ENCODE results near the gene TBXAS1.

The TBXAS1 gene

DNA sequence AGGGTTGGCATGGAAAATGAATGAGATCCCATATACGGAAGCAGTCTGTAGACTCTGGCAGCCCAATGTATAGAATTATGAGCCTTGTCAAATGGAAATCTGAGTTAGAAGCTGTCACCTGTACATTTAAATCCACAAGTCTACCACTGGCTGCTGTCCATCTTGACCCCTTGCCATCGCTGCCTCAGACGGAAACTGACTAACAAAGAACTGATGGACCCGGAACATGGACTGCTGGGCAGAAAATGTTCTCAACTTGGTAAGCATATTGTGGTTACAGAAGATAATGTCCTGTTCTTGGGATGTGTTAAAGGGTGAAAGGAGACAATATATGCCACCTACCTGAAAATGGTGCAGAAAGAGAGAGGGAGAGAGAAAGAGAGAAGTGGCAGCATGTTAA is 196.2 kb downstream of the TBXAS1 start:
- no peak for DNase-seq (ENCODE audit: low read depth)

DNA sequence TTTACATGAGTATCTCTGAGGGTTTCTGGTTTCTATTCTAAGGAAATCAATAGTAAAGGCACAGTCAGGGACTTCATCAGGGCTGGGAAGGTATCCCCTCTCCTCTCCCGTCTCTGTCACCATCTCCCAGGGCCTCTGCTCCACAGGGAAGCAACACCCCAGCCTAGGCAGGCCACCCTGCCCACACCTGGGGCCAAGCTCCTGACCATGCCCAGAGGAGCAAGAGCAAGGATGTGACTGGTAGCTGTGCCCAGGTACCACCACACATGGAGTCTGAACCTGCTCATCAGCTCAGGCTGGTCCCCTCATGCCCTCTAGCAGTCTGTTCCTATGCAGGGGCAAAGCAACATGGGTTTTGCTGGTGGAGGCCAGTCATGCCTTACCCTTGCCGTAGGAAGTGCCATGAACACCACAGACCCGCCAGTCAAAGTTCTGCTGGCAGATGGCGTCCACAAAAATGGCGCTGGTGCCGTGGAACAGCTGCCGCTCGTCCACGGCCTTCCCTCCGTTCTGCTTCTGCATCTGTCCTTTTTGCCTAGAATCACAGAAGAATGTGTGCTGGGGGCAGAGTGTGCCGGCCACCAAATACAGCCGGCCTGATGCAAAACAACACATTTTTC is 196.9 kb downstream of the TBXAS1 start:
- no peak for DNase-seq (ENCODE audit: low read depth)

DNA sequence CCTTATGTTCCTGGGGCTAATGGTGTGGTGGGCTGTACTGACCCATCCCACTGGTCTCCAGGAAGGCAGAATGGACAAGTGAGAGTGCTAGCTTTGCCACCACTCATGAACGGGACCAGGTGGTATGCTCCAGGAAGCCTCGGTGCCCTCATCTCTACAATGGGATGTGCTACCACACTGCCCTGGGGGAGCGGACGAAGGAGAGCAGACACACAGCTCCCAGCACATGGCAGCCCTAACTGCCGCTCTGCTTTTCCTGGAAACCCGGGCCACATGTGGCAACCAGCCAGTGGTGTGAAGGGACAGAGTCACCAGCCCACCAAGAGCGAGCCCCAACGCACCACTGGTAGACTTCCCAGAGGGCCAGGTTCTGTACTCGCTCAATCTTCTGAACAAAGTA is 197.9 kb downstream of the TBXAS1 start:
- no peak for DNase-seq (ENCODE audit: low read depth)

DNA sequence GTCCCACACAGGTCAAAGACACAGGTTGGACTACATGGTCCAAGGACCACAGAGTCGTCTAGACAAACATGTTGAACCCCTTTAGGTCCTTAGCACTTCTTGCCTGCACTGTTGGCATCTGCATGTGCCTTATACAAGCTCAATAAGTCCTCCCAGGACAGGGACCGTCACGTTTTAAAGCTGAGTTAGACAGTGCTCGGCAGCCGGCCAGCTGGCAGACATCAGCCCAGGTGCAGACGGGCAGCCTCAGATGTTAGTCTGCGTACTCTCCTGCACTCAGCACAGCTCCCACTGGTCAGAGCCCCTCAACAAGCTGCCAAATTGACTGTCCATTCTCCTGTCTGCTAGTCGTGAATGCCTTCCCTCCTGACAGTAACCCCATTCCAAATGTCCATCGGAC is 198.8 kb downstream of the TBXAS1 start:
- DNase-seq (ENCODE audit: low read depth), result no peak

DNA sequence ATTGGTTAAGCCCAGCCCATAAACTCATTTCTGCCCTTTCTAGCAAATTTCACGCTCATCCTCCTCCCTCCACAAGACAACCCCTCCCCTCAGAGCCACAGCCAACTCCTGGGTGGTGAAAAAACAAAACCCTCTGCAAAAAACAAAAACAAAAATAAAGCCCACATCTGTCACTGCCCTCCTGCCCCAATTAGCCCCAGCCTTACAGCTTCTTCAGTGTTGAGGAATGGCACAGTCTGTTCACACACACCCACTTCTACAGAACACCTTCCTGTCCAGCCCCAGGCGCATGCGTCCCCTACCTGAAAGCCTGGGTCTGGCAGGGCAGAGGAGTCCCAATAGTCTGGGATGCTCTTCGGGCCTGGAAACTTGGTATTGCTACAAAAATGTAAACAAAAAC is 199.2 kb downstream of the TBXAS1 start:
- DNase-seq (ENCODE audit: low read depth), result no peak

DNA sequence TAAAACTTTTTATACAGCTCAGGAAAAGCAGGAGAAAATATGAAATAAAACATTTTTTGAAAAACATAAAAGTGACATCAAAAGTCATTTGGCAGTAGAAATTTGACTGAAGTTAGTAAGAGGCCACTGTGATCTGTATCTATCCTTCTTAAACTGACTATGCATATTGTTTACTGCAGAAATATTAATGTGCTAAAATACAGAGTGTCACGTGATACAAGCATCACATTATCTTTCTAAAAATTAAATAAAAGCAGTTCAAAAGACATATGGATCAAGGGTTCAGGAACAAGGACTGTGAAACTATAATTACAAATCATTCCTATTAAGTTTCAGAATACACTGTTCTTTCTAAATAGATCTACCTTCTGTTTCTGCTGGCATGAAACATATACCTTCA is 200.0 kb downstream of the TBXAS1 start:
- no peak for DNase-seq (ENCODE audit: low read depth)

DNA sequence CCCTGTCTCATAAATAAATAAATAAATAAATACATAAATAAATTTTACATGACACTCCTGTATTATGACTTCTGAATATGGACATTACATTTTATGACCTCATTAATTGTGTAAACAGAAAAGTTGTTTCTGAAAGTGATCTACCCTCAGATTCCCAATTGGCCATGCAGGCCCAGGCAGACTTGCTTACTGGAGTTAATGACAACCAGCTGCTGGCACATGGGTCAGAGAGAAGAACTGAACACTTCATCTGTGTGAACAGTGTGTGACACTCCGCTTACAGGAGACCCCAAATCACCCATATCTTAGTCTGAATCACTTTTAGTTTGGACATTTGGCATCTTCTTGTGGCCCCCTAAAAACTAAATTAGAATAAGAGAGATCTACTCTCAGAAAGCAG is 202.3 kb downstream of the TBXAS1 start:
- DNase-seq (ENCODE audit: low read depth), result no peak

DNA sequence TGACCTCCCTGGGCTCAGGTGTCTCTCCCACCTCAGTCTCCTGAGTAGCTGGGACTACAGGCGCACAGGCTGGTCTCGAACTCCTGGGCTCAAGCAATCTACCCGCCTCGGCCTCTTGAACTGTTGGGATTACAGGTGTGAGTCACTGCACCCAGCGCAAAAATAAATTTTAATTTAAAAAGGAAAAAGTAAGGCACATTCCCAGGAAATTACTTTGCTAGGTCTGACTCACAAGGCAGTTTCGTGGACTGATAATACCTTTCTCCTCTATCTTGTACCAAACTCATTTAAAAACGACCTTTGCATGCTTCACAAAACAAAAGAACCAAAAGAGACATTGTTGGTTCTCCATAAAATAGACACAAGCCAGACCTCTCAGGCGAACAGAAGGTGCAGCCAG is 204.0 kb downstream of the TBXAS1 start:
- DNase-seq (ENCODE audit: low read depth), result no peak

DNA sequence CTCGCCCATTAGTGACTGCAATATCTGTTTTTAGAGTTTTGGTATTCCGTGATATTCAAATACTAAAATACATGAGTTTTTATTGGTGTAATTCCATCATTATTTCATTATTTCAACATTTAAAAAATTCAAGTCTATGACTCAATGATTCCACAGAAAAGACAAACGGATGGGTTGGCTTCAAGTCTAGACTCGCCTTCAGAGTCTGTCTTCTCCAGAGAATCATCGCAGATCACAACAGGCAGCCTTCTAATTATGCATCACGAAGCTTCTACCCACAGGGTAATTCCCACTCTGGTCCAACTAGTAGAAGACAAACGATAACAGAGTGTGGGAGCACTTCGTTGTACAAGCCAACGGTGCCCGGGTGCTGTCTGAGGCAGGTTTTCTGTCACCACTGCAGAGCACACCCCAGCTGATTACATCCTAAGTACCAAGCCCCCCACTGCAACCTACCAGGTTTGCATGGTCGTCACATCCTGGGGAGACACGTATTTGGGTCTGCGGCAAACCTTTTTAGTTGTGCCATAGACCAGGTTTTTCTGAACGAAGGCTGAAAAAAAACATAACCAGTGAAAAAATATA is 204.8 kb downstream of the TBXAS1 start:
- no peak for DNase-seq (ENCODE audit: low read depth)

DNA sequence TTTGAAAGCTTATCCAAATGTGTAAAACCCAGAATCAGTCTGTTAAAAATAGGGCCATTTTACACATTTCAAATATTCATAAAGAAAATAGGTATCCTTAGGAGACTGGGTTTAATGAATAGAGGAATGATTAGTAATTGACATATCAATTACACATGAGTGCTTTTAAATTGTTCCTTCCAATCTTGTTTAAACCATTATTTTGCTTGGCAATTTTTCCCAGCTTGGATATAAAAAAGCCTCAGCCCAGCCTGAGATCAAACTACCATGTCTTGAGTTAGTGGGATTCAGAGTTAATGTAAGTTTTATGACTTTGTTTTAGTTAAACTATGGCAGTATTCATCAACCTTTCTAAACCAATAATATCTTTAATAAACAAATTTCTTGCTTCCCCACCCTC is 205.4 kb downstream of the TBXAS1 start:
- DNase-seq (ENCODE audit: low read depth), result no peak

DNA sequence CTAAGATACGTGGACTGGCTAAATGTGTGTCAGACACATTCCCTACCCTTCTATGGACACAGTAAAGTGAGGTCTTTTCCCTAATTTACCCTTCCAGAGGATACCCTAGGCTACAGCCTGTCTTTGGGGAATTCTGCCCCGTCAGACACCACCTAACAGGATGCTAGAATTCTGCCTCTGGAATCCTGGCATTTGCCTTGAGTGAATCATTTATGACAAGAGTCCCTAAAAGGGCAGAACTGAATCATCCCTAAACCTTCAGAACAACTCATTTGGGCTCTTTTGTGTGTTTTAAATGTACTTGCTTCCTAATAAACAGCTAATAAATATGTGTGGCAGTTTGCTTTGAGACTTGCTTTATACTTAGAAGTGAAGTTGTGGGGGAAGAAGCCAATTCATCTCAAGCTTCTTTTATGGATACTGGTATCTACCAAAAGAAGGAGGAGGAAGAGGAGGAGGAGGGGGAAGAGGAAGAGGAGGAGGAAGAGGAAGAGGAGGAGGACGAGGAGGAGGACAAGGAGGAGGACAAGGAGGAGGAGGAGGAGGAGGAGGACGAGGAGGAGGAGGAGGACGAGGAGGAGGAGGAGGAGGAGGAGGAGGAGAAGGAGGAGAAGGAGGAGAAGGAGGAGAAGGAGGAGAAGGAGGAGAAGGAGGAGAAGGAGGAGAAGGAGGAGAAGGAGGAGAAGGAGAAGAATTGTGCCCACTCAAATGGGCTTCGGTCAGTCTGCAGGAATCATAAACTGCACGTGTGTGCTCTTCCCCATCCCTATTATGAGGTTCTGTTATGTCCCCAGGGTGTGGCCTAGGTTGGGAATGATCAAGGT is 206.5 kb downstream of the TBXAS1 start:
- no peak for DNase-seq (ENCODE audit: low read depth)

DNA sequence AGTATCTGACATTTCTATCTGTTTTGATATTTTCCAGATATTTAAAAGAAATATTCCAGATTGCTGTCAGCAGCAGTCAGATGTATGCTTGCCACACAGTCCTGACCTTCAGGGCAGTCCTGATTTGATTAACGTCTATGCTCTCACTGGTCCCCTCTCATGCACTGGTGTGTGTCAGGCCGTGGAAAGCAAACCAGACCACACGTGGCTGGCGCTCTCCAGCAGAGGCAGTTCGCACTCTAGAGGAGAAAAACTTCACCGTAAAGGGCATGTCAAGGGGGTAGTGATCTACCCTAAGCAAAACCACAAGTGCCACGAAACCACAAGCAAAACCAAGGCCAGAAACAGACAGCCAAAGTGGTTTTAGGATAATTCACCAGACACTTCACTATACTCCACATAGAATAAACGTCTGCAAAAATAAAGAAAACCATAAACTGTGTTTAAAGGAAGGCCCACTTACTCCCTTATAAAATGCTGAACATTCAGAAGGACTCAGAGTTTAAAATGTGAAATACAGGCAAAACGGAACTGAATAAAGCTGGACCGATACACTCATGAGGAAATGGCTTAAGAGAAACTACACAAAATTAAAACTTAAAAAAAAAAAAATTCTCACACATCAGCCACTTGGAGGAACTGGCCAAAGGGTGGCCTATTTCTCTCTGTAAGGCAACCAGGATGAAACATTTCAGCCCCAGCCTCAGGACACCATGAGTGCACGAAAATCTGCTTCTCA is 207.3 kb downstream of the TBXAS1 start:
- no peak for DNase-seq (ENCODE audit: low read depth)

DNA sequence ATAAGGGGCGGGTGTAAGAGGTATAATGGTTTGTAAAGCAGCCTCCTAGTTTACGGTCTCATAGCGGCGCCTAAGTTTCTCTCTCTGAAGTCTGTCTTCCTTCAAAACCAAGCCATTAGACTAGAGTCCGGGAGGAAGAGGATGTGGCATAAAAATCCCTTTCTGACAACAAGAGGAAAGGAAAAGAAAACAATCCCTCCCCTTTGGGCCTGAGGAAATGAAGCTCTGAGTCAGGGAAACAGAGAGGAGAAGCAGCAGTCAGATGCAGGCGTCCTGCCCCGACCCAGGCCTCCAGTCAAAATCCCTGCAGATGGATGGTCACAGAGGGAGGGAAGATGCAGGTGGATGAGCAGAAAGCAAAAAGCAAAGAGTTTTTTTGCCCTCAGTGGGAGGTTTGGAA is 210.0 kb downstream of the TBXAS1 start:
- DNase-seq (ENCODE audit: low read depth), result no peak

DNA sequence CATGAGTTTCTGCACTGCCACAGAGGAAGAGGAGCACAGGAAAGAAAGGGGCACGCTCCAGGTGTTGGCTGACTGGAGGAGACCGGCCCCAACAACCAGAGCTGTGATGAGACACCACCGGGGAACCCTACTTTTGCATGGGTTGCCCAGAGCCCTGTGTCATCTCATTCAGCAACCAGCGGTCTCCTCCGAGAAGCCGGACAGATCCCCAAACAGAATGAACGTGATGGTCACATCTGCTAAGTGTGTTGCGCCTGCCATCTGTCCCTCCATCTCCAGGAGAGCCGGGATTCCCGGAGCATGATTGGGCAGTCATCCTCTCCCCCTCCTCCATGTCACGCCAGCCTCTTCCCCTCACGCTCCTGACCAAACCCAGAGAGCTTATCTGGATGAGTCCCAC is 210.8 kb downstream of the TBXAS1 start:
- no peak for DNase-seq (ENCODE audit: low read depth)

DNA sequence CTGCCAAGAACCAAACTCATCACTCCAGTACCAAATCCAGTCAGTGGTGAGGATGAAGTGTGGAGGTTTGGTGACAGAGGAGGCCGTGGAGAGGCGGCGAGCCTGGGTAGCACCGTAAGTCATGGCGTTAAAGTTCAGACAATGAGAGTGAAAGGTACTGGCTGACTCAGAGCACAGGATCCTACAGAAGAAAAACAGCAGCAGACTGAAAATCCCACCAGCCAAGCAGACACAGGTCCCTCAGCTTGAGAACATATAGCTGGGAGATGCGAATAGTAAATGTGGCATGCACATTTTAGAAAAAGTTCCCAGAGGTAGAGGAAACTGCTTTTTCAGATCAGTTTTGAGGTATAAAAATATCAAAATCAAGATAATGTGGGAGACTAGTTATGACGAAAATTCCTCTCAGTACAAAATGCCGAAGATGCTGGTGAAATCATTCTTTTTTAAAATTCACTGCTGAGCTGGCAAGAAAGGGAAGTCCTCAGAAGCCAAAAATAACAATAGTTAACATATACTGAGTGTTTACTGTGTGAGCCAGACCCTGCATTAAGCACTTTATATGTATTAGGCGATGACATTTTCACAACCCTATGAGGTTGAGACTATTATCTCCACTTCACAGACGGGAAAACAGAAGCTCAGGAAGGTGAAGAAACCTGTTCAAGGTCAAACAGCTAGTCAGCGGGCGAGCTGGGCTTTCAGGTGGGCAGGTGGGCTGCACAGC is 212.8 kb downstream of the TBXAS1 start:
- DNase-seq (ENCODE audit: low read depth), result no peak

DNA sequence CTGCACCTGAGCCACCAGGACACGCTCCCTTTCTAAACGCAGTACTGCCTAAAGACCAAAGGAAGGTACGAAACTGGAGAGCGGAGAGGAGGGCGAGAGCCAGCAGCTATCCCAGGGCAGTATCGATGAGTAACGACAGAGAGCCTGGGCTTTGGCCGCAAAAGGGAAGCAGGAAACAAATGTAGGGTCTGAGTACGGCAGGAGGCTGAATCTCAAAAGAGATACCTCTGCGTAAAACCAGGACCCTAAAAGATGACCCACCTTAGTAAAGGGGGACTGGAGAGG is 213.3 kb downstream of the TBXAS1 start:
- DNase-seq (ENCODE audit: low read depth), result no peak

DNA sequence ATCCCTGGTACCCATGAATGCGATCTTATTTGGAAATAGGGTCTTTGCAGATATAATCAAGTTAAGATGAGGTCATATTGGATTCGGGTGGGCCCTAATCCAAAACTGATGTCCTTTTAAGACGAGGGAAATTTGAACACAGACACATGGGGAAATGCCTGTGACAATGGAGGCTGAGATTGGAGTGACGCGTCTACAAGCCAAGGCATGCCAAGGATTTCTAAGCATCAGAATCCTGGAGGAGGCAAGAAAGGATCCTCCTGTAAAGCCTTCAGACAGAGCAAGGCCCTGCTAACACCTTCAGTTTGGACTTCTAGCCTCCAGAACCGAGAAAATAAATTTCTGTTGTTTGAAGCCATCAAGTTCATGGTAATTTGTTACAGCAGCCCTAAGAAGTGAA is 215.2 kb downstream of the TBXAS1 start:
- no peak for DNase-seq (ENCODE audit: low read depth)

DNA sequence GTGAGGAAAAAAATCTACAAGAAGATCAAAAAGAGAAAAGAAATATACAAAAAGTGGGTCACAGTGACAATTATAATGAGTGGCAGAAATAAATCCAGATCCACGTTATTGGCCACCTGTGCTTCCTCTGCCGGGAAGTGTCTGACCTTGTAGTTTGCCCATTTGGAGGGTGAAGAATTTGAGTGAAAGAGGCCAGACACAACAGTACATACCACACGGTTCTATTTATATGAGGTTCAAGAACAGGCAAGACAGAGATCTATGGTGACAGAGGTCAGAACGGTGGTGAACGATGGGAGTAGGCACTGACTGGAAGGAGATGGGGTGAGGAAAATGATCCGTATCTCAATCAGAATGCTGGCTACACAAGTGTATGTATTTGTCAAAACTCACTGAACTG is 216.6 kb downstream of the TBXAS1 start:
- DNase-seq (ENCODE audit: low read depth), result no peak

DNA sequence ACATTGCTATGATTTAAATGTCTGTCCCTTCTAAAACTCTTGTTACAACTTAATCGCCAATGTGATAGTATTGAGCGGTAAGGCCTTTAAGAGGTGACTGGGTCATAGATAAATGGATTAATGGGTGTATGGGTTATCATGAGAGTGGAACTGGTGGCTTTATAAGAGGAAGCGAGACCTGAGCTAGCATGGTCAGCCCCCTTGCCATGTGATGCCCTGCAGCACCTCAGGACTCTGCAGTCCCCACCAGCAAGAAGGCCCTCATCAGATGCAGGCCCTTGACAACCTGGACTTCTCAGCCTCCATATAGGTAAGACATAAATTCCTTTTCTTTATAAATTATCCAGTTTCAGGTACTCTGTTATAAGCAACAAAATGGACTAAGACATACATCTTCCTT is 218.1 kb downstream of the TBXAS1 start:
- DNase-seq (ENCODE audit: low read depth), result no peak

DNA sequence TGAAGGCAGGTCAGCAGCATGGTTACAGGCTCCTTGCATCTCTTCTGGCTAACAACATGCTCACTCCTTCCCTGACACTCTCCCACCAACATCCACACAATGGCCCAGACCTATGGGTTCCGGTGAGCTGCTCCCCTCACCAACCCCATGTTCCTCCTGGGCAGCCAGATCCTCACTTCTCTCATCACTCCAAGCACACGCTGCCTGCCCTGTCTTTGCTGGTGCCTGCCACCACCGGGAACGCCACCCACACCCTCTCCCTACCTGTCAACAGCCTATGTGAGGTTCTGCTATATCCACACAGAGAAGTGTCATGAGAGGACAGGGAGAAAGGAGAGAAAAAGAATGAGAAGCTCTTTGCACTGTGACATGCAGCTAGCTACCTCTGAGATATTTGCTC is 219.1 kb downstream of the TBXAS1 start:
- DNase-seq (ENCODE audit: low read depth), result no peak

DNA sequence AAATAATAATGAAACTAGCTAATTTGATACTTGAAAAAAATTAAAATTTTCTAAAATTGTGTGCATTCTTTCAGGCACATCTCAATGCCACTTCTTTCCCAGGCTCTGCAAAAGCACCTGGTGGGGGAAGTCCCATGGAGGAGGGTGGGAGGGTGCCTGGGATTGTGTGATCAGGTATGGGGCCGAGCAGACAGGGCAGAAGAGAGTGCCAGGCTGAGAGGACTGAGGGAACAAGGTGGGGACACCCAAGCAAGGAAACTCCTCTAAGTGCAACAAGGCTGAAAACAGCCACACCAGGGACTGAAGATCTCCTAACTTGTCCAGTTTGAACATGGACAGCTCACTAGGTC is 219.9 kb downstream of the TBXAS1 start:
- no peak for DNase-seq (ENCODE audit: low read depth)

DNA sequence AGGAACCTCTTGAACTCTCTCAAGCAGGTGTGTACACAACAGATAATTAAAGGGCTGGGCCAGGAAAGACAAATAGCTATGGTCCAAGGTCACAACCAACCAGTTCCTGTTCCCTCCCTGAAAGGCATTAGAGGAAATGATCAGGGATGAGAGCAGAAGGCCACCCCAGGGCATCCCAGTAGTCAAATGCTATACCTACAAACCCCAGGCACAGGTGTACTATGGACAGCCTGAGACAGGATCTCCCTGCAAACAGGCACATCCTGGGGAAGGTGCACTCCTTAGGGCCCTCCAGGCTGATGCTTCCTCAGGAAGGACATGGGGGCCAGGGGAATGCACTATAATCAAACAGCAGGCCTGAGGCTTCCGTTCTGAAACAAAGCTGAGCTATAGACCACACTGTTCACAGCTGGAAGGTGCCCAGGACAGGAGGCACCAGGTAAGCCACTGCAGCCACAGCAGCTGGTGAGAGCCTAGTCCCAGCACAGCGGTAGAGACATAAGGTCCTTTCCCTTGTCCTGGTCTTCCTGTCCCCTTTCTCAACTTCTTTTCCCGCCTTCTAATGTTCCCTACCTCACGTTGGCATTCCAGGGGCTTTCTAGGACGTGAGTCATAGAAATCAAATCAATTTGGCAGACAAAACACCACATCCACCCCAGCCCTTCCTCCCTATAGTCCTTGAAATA is 220.4 kb downstream of the TBXAS1 start:
- DNase-seq (ENCODE audit: low read depth), result no peak

Data from stimulated activated CD8-positive, alpha-beta memory T cell treated with anti-CD3 and anti-CD28 coated beads, Interleukin-15, amount 100 ng/mL, for 1 hour (primary cell).